ELR (cell line): Measurements from ENCODE around the gene TMEFF2.
A peak's percentile ranks its signal among the peaks of the same experiment; 100 is the strongest.

Experiments used
- DNase-seq: peaks from one replicate; pipeline ENCODE4 v3.0.0-alpha.2; 2015; ENCODE audit warnings: low read depth

Gene TMEFF2

GRCh38 chr2:191965733-191966132 is 229.0 kb downstream of the TMEFF2 start:
- no peak for DNase-seq

- DNase-seq, result no peak
These were observed 233.2 kb downstream of the TMEFF2 start for GRCh38 chr2:191961556-191961955.

- DNase-seq, result no peak
These were observed 235.5 kb downstream of the TMEFF2 start for GRCh38 chr2:191959209-191959608.

- no peak for DNase-seq
These were observed 236.5 kb downstream of the TMEFF2 start for GRCh38 chr2:191957996-191958860.

GRCh38 chr2:191954451-191954850 is 240.3 kb downstream of the TMEFF2 start:
- DNase-seq, result no peak

GRCh38 chr2:191952515-191953270 is 242.0 kb downstream of the TMEFF2 start:
- no peak for DNase-seq

- no peak for DNase-seq
These were observed 242.9 kb downstream of the TMEFF2 start for GRCh38 chr2:191951832-191952231.

- DNase-seq, result no peak
These were observed 243.4 kb downstream of the TMEFF2 start for GRCh38 chr2:191951376-191951775.

GRCh38 chr2:191950132-191950874 is 244.4 kb downstream of the TMEFF2 start:
- DNase-seq, result peak; percentile 64

- DNase-seq, result no peak
These were observed 247.5 kb downstream of the TMEFF2 start for GRCh38 chr2:191947235-191947634.

GRCh38 chr2:191946471-191947182 is 248.1 kb downstream of the TMEFF2 start:
- DNase-seq, result no peak

GRCh38 chr2:191945623-191946022 is 249.1 kb downstream of the TMEFF2 start:
- DNase-seq, result no peak

- no peak for DNase-seq
These were observed 252.0 kb downstream of the TMEFF2 start for GRCh38 chr2:191942739-191943103.

- peak; percentile 36 for DNase-seq
These were observed 252.5 kb downstream of the TMEFF2 start for GRCh38 chr2:191942090-191942738.

GRCh38 chr2:191941376-191941929 is 253.3 kb downstream of the TMEFF2 start:
- DNase-seq, result no peak

GRCh38 chr2:191938779-191939178 is 256.0 kb downstream of the TMEFF2 start:
- no peak for DNase-seq

- DNase-seq, result no peak
These were observed 257.8 kb downstream of the TMEFF2 start for GRCh38 chr2:191936882-191937405.

GRCh38 chr2:191935247-191935646 is 259.5 kb downstream of the TMEFF2 start:
- no peak for DNase-seq

- DNase-seq, result peak; percentile 49
These were observed 261.2 kb downstream of the TMEFF2 start for GRCh38 chr2:191933307-191934105.

GRCh38 chr2:191932286-191932685 is 262.4 kb downstream of the TMEFF2 start:
- no peak for DNase-seq
